PFSK-1 (cell line): ENCODE results near the gene SDF4.

ENCODE experiments used
- POLR2AphosphoS5 ChIP-seq: IDR thresholded peaks from 2 replicates; pipeline ENCODE4 v1.6.1; 2012; ENCODE audit warnings: low read depth, mild to moderate bottlenecking, control low read depth, low read length, moderate library complexity
- TF ChIP-seq, protein P1 (sequence below), 2 experiments: IDR thresholded peaks; 2 replicates each; pipeline versions ENCODE4 v1.6.1 to v1.8.0; 2011 to 2012; ENCODE audit warnings: low read depth in 2 of 2, low read length in 2 of 2, control low read depth in 1 of 2, inconsistent platforms in 1 of 2, mild to moderate bottlenecking in 1 of 2, moderate library complexity in 1 of 2; ENCODE audit not compliant: insufficient read depth in 1 of 2

DNA sequence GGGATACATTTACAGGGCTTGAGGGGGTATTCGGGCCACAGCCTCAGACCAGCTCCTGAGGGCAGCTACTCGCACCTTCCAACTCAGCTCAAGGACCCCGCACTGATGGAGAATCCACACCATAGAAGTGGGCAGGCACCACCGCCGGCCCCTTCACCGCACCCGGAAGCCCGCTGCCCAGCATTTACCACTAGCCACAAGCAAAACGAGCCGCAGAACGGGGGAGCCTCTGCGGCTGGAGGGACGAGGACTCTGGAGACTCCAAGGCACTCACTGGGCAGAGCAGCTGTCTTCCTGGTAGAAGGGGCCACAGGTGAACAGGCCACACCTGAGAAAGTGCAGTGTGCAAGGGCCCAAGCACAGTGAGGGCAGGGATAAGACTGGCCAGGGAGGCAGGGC is 36.5 kb upstream of the SDF4 start:
- TF ChIP-seq POLR2AphosphoS5 = no peak
- TF ChIP-seq, protein P1, sequence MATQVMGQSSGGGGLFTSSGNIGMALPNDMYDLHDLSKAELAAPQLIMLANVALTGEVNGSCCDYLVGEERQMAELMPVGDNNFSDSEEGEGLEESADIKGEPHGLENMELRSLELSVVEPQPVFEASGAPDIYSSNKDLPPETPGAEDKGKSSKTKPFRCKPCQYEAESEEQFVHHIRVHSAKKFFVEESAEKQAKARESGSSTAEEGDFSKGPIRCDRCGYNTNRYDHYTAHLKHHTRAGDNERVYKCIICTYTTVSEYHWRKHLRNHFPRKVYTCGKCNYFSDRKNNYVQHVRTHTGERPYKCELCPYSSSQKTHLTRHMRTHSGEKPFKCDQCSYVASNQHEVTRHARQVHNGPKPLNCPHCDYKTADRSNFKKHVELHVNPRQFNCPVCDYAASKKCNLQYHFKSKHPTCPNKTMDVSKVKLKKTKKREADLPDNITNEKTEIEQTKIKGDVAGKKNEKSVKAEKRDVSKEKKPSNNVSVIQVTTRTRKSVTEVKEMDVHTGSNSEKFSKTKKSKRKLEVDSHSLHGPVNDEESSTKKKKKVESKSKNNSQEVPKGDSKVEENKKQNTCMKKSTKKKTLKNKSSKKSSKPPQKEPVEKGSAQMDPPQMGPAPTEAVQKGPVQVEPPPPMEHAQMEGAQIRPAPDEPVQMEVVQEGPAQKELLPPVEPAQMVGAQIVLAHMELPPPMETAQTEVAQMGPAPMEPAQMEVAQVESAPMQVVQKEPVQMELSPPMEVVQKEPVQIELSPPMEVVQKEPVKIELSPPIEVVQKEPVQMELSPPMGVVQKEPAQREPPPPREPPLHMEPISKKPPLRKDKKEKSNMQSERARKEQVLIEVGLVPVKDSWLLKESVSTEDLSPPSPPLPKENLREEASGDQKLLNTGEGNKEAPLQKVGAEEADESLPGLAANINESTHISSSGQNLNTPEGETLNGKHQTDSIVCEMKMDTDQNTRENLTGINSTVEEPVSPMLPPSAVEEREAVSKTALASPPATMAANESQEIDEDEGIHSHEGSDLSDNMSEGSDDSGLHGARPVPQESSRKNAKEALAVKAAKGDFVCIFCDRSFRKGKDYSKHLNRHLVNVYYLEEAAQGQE (IDR thresholded peaks at IDR 0.05; ENCODE audit: insufficient read depth in 1 of 2, low read depth in 2 of 2, low read length in 2 of 2) = no peak
